Naive thymus-derived CD8-positive, alpha-beta T cell (primary cell): ENCODE measurements around the gene RNFT1. TPM values are rescaled to one million over a fixed set of nuclear protein-coding genes. Genes with fewer than 3 reads are reported as not detected.
A peak's percentile ranks its signal among the peaks of the same experiment; 100 is the strongest.

Experiments used
- ATAC-seq, 2 donors: fragments of 150-1000 bp; cut with Tn5 transposase in 1 of 2; sonication (Bioruptor Pico), chemical (Tn5 transposase) in 1 of 2; 1 replicate in 1 of 2; 2 replicates in 1 of 2; pipeline ENCODE4 v1.10.0; 2021; ENCODE audit warnings: mild to moderate bottlenecking in 2 of 2, moderate library complexity in 2 of 2
- POLR2A ChIA-PET: fragments of 350-600 bp; sonication (Branson Sonifier 250); formaldehyde crosslinking; loops from one replicate; lab custom pipeline; 2021; ENCODE audit warnings: antibody characterized with exemption; lab: Charles Lee
- DNase-seq, 10 donors: peaks; one replicate each; pipeline versions ENCODE4 v3.0.0 to v3.0.0-alpha.2; 2020 to 2022
- H3K27ac Mint-ChIP-seq, 10 donors: one replicate each; pipeline ENCODE4 v1.8.0; 2020 to 2022; ENCODE audit warnings: mild to moderate bottlenecking in 10 of 10, mixed read lengths in 10 of 10, moderate library complexity in 4 of 10, inconsistent platforms in 1 of 10
- H3K27me3 Mint-ChIP-seq, 5 donors: one replicate each; pipeline ENCODE4 v1.8.0; 2021 to 2022; ENCODE audit warnings: mixed read lengths in 5 of 5
- H3K36me3 Mint-ChIP-seq, 3 donors: one replicate each; pipeline ENCODE4 v1.8.0; 2020 to 2022; ENCODE audit warnings: mixed read lengths in 3 of 3, mild to moderate bottlenecking in 2 of 3, inconsistent platforms in 1 of 3
- H3K4me1 Mint-ChIP-seq, 4 donors: one replicate each; pipeline ENCODE4 v1.8.0; 2021 to 2022; ENCODE audit warnings: mixed read lengths in 4 of 4
- H3K4me3 Mint-ChIP-seq, 10 donors: one replicate each; pipeline ENCODE4 v1.8.0; 2020 to 2022; ENCODE audit warnings: mild to moderate bottlenecking in 10 of 10, mixed read lengths in 10 of 10, moderate library complexity in 6 of 10, inconsistent platforms in 1 of 10
- H3K9me3 Mint-ChIP-seq, 9 donors: one replicate each; pipeline ENCODE4 v1.8.0; 2020 to 2022; ENCODE audit warnings: mixed read lengths in 9 of 9, mild to moderate bottlenecking in 3 of 9, inconsistent platforms in 1 of 9, moderate library complexity in 1 of 9
- polyA plus RNA-seq, 3 donors: library from polyadenylated mRNA; unstranded; fragments of 300-500 nt; fragmentation: Illumina TruSeq; gene quantifications; one replicate each; pipeline ENCODE4 v1.2.3, GENCODE V29; 2021
- total RNA-seq, 8 experiments: library from RNA in 2 of 8; stranded (reverse) in 2 of 8; gene quantifications; one replicate each; pipeline ENCODE4 v1.2.3 and lab custom pipeline; 2021 to 2026

Gene RNFT1
- total and polyA plus RNA-seq, 5 experiments from 2014 or later: 24.2 to 47.7 (median 30.6) TPM

- Mint-ChIP-seq H3K9me3 (no peaks in the 10 kb centered on the region), H3K4me1 (peaks cover 0 to 9% (median 2%) of the 10 kb centered on the region in 4 donors), H3K27me3 (no peaks in the 10 kb centered on the region), H3K4me3 (no peak overlapping the region), H3K27ac (peak overlapping the region in 1 of 10 donors; percentile 40), H3K36me3 (peaks cover 0 to 79% (median 9%) of the 10 kb centered on the region in 3 donors)
- POLR2A ChIA-PET: no interaction called here
- DNase-seq: peak in 4 of 10 donors; percentile 20 to 49 (median 46)
- ATAC-seq: peak; percentile 50 to 52
Observed at GRCh38 chr17:59914274-59914854, 50.2 kb downstream of the RNFT1 start.

DNA sequence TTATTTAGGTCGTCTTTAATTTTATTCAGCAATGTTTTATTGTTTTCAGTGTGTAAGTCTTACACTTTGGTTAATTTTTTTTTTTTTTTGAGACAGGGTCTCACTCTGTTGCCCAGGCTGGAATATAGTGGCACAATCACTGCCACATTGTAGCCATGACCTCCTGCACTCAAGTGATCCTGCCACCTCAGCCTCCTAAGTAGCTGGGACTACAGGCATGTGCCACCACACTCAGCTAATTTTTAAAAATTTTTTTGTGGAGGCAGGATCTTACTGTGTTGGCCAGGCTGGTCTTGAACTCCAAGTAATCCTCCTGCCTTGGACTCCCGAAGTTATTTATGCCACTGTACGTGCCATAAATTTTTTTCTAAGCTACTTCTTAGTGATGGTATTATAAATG lies 57.1 kb downstream of the RNFT1 start:
- Mint-ChIP-seq H3K27me3 (no peaks in the 10 kb centered on the region), H3K9me3 (no peaks in the 10 kb centered on the region), H3K4me1 (peaks cover 4 to 37% (median 16%) of the 10 kb centered on the region in 4 donors), H3K4me3 (no peak overlapping the region), H3K27ac (no peak overlapping the region), H3K36me3 (peaks cover 0 to 56% (median 3%) of the 10 kb centered on the region in 3 donors)
- POLR2A ChIA-PET: interaction anchor here (0.5 kb wide), 1 partner anchor 403 kb away, joined by 4 read pairs; no protein-coding TSS in a partner anchor
- ATAC-seq (no peak), DNase-seq (no peak)

- H3K9me3 Mint-ChIP-seq: no peaks in the 10 kb centered on the region
- peaks cover 0 to 45% (median 3%) of the 10 kb centered on the region in 3 donors for H3K36me3 Mint-ChIP-seq
- H3K27ac Mint-ChIP-seq: peak overlapping the region in 5 of 10 donors; percentile 1 to 73 (median 7)
- no peak overlapping the region for H3K4me3 Mint-ChIP-seq
- ATAC-seq: no peak
- POLR2A ChIA-PET: interaction anchor here (0.6 kb wide), 1 partner anchor 316 kb away, joined by 4 read pairs; no protein-coding TSS in a partner anchor
- H3K4me1 Mint-ChIP-seq: peaks cover 6 to 51% (median 31%) of the 10 kb centered on the region in 4 donors
- H3K27me3 Mint-ChIP-seq: no peaks in the 10 kb centered on the region
- no peak for DNase-seq
Observed at GRCh38 chr17:59903455-59903854, 61.1 kb downstream of the RNFT1 start.

Other genes starting within 250 kb of the RNFT1 start
- gene TUBD1, start 71.8 kb downstream of the RNFT1 start, total RNA-seq: 10 to 100 TPM; 33.5 to 36.7 TPM
- gene TUBD1, start 71.8 kb downstream of the RNFT1 start, polyA plus RNA-seq: 10 to 100 TPM; 16.9 to 24.0 (median 17.0) TPM
- 10 to 100 TPM; 65.9 to 79.4 TPM for gene RPS6KB1, start 71.6 kb downstream of the RNFT1 start, total RNA-seq
- 10 to 100 TPM; 22.7 to 31.5 (median 23.5) TPM for gene RPS6KB1, start 71.6 kb downstream of the RNFT1 start, polyA plus RNA-seq
- 10 to 100 TPM; 16.4 to 22.1 TPM for gene HEATR6, start 114.2 kb upstream of the RNFT1 start, total RNA-seq
- 1 to 10 TPM; 7.0 to 9.6 (median 7.6) TPM for gene HEATR6, start 114.2 kb upstream of the RNFT1 start, polyA plus RNA-seq
- gene CA4, start 185.2 kb upstream of the RNFT1 start, total RNA-seq: not detected
- not detected for gene CA4, start 185.2 kb upstream of the RNFT1 start, polyA plus RNA-seq